Lower lobe of right lung (tissue), 2 donors: Measurements from ENCODE around the gene DGLUCY. TPM values are rescaled to one million over a fixed set of nuclear protein-coding genes. Genes with fewer than 3 reads are reported as not detected.

Experiments
- ATAC-seq, 2 donors: fragments of 200-7000 bp; cut with Tn5 transposase; one replicate each; pipeline ENCODE4 v1.9.1; 2020 to 2022; ENCODE audit warnings: mild to moderate bottlenecking in 2 of 2, moderate library complexity in 2 of 2
- DNase-seq: peaks from one replicate; pipeline ENCODE4 v3.0.0-alpha.2; 2020
- H3K27ac ChIP-seq: fragments of 200-600 bp; one replicate; pipeline ENCODE4 v1.8.0; 2022
- H3K27me3 ChIP-seq: fragments of 200-600 bp; one replicate; pipeline ENCODE4 v1.8.0; 2022; ENCODE audit warnings: low read depth
- H3K36me3 ChIP-seq: fragments of 200-600 bp; one replicate; pipeline ENCODE4 v1.8.0; 2022; ENCODE audit warnings: mild to moderate bottlenecking
- H3K4me1 ChIP-seq: fragments of 200-600 bp; one replicate; pipeline ENCODE4 v1.8.0; 2022
- H3K4me3 ChIP-seq: fragments of 200-600 bp; one replicate; pipeline ENCODE4 v1.8.0; 2022; ENCODE audit warnings: mild to moderate bottlenecking
- H3K9me3 ChIP-seq: fragments of 200-600 bp; one replicate; pipeline ENCODE4 v1.8.0; 2022
- intact Hi-C: fragments of 100-400 bp; cut with DNase I; formaldehyde crosslinking; loops from one replicate; pipeline ENCODE4 v1.11.0; 2022
- total RNA-seq: library from RNA; stranded (reverse); fragmentation: NEBNext Ultra II Directional; extraction: Animal tissue kit (Norgen Biotek cat#: 25700); gene quantifications from one replicate; pipeline ENCODE4 v1.2.1, GENCODE V29; 2021
- TF ChIP-seq, protein P1 (sequence below): fragments of 200-600 bp; IDR thresholded peaks from one replicate; pipeline ENCODE4 v1.8.0; 2022; ENCODE audit warnings: antibody characterized with exemption, mild to moderate bottlenecking
- donor health status: DM: no; HTN: yes; CAD: no; lungs with severe emphysema.

The DGLUCY gene
- total RNA-seq, 1 donor from 2014 or later: 102 TPM

DNA sequence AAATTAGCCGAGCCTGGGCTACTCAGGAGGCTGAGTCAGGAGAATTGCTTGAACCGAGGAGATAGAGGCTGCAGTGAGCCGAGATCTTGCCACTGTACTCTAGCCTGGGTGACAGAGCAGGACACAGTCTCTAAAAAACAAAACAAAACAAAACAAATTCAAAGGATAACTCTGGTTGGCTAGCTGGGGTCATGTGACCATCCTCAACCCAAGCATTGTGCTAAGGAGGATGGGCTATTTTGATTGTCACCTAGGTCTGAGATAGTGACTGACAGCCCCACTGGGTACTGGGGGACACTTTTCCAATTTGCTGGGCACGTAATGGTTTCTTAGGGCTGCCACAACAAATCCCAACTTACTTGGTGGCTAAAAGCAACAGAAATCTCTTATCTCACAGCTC lies 11.9 kb downstream of the DGLUCY start:
- Histone ChIP-seq H3K9me3 (no peaks in the 10 kb centered on the region), H3K4me3 (no peak overlapping the region), H3K27ac (no peak overlapping the region), H3K4me1 (peaks cover 10% of the 10 kb centered on the region), H3K27me3 (no peaks in the 10 kb centered on the region), H3K36me3 (peaks cover 17% of the 10 kb centered on the region)
- TF ChIP-seq, protein P1, sequence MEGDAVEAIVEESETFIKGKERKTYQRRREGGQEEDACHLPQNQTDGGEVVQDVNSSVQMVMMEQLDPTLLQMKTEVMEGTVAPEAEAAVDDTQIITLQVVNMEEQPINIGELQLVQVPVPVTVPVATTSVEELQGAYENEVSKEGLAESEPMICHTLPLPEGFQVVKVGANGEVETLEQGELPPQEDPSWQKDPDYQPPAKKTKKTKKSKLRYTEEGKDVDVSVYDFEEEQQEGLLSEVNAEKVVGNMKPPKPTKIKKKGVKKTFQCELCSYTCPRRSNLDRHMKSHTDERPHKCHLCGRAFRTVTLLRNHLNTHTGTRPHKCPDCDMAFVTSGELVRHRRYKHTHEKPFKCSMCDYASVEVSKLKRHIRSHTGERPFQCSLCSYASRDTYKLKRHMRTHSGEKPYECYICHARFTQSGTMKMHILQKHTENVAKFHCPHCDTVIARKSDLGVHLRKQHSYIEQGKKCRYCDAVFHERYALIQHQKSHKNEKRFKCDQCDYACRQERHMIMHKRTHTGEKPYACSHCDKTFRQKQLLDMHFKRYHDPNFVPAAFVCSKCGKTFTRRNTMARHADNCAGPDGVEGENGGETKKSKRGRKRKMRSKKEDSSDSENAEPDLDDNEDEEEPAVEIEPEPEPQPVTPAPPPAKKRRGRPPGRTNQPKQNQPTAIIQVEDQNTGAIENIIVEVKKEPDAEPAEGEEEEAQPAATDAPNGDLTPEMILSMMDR: no peak
- no peak for DNase-seq
- ATAC-seq: no peak
- intact Hi-C loops: no loop called here

DNA sequence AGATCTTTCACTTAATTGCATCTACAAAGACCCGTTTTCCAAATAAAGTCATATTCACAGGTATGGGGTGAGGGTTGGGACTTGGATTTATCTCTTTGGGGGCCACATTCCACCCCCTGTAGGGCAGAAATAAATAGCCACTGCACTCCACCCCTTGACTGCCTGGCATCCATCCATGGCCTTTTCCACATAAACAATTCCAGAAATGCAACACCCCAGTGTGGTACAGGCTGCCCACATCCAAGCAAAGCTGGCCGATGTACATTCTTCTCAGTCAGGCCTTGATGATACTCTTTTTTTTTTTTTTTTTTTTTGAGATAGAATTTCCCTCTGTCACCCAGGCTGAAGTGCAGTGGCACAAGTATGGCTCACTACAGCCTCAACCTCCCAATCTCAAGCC lies 12.9 kb downstream of the DGLUCY start:
- peaks cover 10% of the 10 kb centered on the region for H3K4me1 ChIP-seq
- no peaks in the 10 kb centered on the region for H3K9me3 ChIP-seq
- TF ChIP-seq, protein P1: no peak
- H3K4me3 ChIP-seq: no peak overlapping the region
- no peaks in the 10 kb centered on the region for H3K27me3 ChIP-seq
- peaks cover 21% of the 10 kb centered on the region for H3K36me3 ChIP-seq
- DNase-seq: no peak
- no peak for ATAC-seq
- intact Hi-C loops: no loop called here
- H3K27ac ChIP-seq: no peak overlapping the region

GRCh38 chr14:91127401-91127801 lies 13.5 kb downstream of the DGLUCY start:
- peaks cover 10% of the 10 kb centered on the region for H3K4me1 ChIP-seq
- TF ChIP-seq, protein P1: no peak
- DNase-seq (peak; percentile 82), ATAC-seq (peak; percentile 82)
- H3K36me3 ChIP-seq: peaks cover 28% of the 10 kb centered on the region
- H3K9me3 ChIP-seq: no peaks in the 10 kb centered on the region
- peak overlapping the region; percentile 33 for H3K27ac ChIP-seq
- intact Hi-C loops: no loop called here
- no peaks in the 10 kb centered on the region for H3K27me3 ChIP-seq
- H3K4me3 ChIP-seq: no peak overlapping the region

DNA sequence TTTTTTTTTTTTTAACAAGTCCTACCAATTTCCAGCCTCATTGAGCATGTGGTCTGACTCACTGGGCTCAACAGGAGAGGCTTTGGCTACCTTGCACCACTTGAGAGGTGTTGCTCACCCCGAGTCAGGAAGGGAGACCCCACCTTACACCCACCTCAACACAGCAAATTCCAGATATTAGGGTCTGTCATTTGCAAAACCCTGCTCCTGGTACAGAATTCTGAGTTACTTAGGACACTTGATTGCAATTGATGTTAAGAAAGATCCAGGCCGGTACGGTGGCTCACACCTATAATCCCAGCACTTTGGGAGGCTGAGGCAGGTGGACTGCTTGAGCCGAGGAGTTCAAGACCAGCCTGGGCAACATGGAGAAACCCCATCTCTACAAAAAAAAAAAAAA lies 14.1 kb downstream of the DGLUCY start:
- H3K9me3 ChIP-seq: no peaks in the 10 kb centered on the region
- peaks cover 32% of the 10 kb centered on the region for H3K36me3 ChIP-seq
- ATAC-seq: peak; percentile 11 to 37

DNA sequence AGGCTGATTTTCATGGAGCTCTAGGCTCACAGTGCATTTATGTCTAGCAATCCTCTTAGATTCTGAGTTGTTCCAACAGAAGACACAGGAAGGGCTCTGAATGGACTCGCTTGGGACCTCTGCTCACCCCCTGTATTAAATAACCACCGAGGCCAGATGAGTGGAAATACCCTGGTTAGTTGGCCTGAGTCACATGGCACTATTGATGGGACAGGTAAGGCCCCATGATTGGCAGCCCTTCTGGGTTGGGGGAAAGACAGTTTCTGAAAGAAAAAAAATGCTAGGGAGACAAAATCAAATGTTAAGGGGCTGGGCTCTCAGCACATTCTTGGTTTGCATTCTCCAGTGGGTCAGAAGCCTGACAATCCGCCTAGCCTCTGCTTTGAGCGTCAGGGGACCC lies 14.8 kb downstream of the DGLUCY start:
- H3K4me3 ChIP-seq: no peak overlapping the region
- H3K27ac ChIP-seq: no peak overlapping the region
- no peaks in the 10 kb centered on the region for H3K27me3 ChIP-seq
- intact Hi-C loops: no loop called here
- peaks cover 32% of the 10 kb centered on the region for H3K36me3 ChIP-seq
- peaks cover 10% of the 10 kb centered on the region for H3K4me1 ChIP-seq
- no peak for ATAC-seq
- DNase-seq: no peak
- no peaks in the 10 kb centered on the region for H3K9me3 ChIP-seq
- TF ChIP-seq, protein P1: no peak

More for the DNA sequence above, 14.1 kb downstream of the DGLUCY start:
- intact Hi-C loops: no loop called here
- TF ChIP-seq, protein P1: no peak
- DNase-seq: no peak
- H3K4me1 ChIP-seq: peaks cover 10% of the 10 kb centered on the region
- H3K27ac ChIP-seq: peak overlapping the region; percentile 33
- H3K27me3 ChIP-seq: no peaks in the 10 kb centered on the region
- no peak overlapping the region for H3K4me3 ChIP-seq

DNA sequence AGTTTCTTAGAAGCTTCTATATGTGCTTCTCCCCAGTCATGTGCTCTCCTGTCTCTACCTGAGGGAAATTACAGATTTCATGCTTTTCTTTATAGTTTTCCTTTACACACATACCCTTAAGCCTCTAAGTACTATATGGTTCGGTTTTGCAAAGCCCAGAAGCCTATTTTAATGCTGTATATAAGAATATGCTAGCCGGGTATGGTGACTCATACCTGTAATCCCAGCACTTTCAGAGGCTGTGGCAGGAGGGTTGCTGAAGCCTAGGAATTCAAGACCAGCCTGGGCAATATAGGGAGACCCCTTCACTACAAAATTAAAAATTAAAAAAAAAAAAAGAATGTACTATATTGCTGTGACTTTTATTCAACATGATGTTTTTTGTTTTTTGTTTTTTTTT lies 15.4 kb downstream of the DGLUCY start:
- ATAC-seq (no peak), DNase-seq (no peak)
- no peak overlapping the region for H3K27ac ChIP-seq
- H3K4me1 ChIP-seq: peaks cover 10% of the 10 kb centered on the region
- H3K27me3 ChIP-seq: no peaks in the 10 kb centered on the region
- no peaks in the 10 kb centered on the region for H3K9me3 ChIP-seq
- H3K36me3 ChIP-seq: peaks cover 36% of the 10 kb centered on the region
- TF ChIP-seq, protein P1: no peak
- H3K4me3 ChIP-seq: no peak overlapping the region
- intact Hi-C loops: no loop called here
